ENCODE data around the gene TNNC2. TPM values are rescaled to one million over a fixed set of nuclear protein-coding genes. Genes with fewer than 3 reads are reported as not detected.

The TNNC2 gene
- total and polyA plus RNA-seq, 9 of the 15 experiments (the other 6 are each of a cell fraction or from before 2014, with no cell fraction given), result not detected

DNA sequence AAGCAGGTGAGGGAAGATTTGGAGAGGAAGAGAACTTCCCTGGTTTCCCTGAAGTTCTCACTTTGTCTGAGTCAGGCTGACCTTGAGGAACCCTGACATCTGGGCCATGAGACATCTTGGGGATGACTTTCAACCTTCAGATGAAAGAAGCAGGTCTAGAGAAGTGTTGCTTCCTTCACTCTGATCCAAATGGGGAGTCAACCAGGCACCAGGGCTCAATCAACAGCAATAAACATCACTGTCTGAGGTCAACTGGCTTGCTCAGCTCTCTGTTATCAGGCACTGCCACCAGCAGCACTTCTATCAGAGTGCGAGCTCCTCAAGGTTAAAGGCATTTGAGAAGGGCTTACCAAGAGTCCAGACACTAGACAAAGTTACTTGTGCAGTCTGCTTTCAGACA is 23.8 kb upstream of the TNNC2 start (continued):
- TF ChIP-seq, protein P1, sequence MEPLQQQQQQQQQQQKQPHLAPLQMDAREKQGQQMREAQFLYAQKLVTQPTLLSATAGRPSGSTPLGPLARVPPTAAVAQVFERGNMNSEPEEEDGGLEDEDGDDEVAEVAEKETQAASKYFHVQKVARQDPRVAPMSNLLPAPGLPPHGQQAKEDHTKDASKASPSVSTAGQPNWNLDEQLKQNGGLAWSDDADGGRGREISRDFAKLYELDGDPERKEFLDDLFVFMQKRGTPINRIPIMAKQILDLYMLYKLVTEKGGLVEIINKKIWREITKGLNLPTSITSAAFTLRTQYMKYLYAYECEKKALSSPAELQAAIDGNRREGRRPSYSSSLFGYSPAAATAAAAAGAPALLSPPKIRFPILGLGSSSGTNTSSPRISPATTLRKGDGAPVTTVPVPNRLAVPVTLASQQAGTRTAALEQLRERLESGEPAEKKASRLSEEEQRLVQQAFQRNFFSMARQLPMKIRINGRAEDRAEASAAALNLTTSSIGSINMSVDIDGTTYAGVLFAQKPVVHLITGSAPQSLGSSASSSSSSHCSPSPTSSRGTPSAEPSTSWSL (CRISPR knock-in tag; IDR thresholded peaks at IDR 0.05; ENCODE audit: borderline replicate concordance), result no peak
- TF ChIP-seq ZBED1 (IDR thresholded peaks at IDR 0.05) (no peak), KDM2B (CRISPR knock-in tag; IDR thresholded peaks at IDR 0.05) (no peak), ZNF764 (CRISPR knock-in tag; IDR thresholded peaks at IDR 0.05; ENCODE audit: low read depth) (no peak), TCF7 (IDR thresholded peaks at IDR 0.05; ENCODE audit: borderline replicate concordance) (no peak), CBX1 (IDR thresholded peaks at IDR 0.05; ENCODE audit: low read depth) (no peak), YY1 (IDR thresholded peaks at IDR 0.05; ENCODE audit: borderline replicate concordance in 1 of 3, control insufficient read depth in 1 of 3, extremely low read depth in 1 of 3, insufficient read depth in 3 of 3, insufficient read length in 1 of 3, insufficient replicate concordance in 2 of 3, low read depth in 1 of 3, low read length in 2 of 3) (peak in 1 of 3 experiments; percentile 15), NELFE (IDR thresholded peaks at IDR 0.05; ENCODE audit: insufficient read depth, insufficient read length) (no peak), HNRNPLL (IDR thresholded peaks at IDR 0.05; ENCODE audit: low read depth, low read length, poor library complexity, severe bottlenecking) (no peak), RBM15 (IDR thresholded peaks at IDR 0.05; ENCODE audit: insufficient read depth, low read length) (no peak), TRIM28 (IDR thresholded peaks at IDR 0.05) (peak; percentile 32; the same call in 1 of the 2 replicates), SRSF3 (IDR thresholded peaks at IDR 0.05; ENCODE audit: insufficient read depth, low read length) (no peak), SNIP1 (IDR thresholded peaks at IDR 0.05; ENCODE audit: low read depth) (no peak), ZNF212 (CRISPR knock-in tag; IDR thresholded peaks at IDR 0.05) (no peak), ZNF175 (CRISPR knock-in tag; IDR thresholded peaks at IDR 0.05; ENCODE audit: low read depth) (no peak), HSF4 (CRISPR knock-in tag; IDR thresholded peaks at IDR 0.05; ENCODE audit: borderline replicate concordance) (no peak)
- TF ChIP-seq, protein P2, sequence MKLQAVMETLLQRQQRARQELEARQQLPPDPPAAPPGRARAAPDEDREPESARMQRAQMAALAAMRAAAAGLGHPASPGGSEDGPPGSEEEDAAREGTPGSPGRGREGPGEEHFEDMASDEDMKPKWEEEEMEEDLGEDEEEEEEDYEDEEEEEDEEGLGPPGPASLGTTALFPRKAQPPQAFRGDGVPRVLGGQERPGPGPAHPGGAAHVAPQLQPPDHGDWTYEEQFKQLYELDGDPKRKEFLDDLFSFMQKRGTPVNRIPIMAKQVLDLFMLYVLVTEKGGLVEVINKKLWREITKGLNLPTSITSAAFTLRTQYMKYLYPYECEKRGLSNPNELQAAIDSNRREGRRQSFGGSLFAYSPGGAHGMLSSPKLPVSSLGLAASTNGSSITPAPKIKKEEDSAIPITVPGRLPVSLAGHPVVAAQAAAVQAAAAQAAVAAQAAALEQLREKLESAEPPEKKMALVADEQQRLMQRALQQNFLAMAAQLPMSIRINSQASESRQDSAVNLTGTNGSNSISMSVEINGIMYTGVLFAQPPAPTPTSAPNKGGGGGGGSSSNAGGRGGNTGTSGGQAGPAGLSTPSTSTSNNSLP (IDR thresholded peaks at IDR 0.05; ENCODE audit: borderline replicate concordance, low read depth, low read length), result no peak
- TF ChIP-seq, protein P3, sequence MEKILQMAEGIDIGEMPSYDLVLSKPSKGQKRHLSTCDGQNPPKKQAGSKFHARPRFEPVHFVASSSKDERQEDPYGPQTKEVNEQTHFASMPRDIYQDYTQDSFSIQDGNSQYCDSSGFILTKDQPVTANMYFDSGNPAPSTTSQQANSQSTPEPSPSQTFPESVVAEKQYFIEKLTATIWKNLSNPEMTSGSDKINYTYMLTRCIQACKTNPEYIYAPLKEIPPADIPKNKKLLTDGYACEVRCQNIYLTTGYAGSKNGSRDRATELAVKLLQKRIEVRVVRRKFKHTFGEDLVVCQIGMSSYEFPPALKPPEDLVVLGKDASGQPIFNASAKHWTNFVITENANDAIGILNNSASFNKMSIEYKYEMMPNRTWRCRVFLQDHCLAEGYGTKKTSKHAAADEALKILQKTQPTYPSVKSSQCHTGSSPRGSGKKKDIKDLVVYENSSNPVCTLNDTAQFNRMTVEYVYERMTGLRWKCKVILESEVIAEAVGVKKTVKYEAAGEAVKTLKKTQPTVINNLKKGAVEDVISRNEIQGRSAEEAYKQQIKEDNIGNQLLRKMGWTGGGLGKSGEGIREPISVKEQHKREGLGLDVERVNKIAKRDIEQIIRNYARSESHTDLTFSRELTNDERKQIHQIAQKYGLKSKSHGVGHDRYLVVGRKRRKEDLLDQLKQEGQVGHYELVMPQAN (IDR thresholded peaks at IDR 0.05; ENCODE audit: borderline replicate concordance), result no peak
- TF ChIP-seq, protein P4, sequence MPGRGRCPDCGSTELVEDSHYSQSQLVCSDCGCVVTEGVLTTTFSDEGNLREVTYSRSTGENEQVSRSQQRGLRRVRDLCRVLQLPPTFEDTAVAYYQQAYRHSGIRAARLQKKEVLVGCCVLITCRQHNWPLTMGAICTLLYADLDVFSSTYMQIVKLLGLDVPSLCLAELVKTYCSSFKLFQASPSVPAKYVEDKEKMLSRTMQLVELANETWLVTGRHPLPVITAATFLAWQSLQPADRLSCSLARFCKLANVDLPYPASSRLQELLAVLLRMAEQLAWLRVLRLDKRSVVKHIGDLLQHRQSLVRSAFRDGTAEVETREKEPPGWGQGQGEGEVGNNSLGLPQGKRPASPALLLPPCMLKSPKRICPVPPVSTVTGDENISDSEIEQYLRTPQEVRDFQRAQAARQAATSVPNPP (IDR thresholded peaks at IDR 0.05; ENCODE audit: borderline replicate concordance, insufficient read depth, insufficient read length), result no peak
- TF ChIP-seq, protein P5, sequence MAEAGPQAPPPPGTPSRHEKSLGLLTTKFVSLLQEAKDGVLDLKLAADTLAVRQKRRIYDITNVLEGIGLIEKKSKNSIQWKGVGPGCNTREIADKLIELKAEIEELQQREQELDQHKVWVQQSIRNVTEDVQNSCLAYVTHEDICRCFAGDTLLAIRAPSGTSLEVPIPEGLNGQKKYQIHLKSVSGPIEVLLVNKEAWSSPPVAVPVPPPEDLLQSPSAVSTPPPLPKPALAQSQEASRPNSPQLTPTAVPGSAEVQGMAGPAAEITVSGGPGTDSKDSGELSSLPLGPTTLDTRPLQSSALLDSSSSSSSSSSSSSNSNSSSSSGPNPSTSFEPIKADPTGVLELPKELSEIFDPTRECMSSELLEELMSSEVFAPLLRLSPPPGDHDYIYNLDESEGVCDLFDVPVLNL (CRISPR knock-in tag; IDR thresholded peaks at IDR 0.05; ENCODE audit: low read depth), result no peak
- TF ChIP-seq, protein P6, sequence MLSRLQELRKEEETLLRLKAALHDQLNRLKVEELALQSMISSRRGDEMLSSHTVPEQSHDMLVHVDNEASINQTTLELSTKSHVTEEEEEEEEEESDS (CRISPR knock-in tag; IDR thresholded peaks at IDR 0.05), result no peak

All from K562 (cell line).